SK-N-SH (cell line): Measurements from ENCODE around the gene OSBPL6. TPM values are rescaled to one million over a fixed set of nuclear protein-coding genes. Genes with fewer than 3 reads are reported as not detected.

ENCODE experiments used
- CTCF ChIA-PET: fragments of 300-600, 350-600 bp; formaldehyde crosslinking; extraction: SDS; loops from one replicate; lab custom pipeline; 2021; lab: Yijun Ruan, JAX
- POLR2A ChIA-PET: fragments of 350-600 bp; sonication (Branson Sonifier 250); formaldehyde crosslinking; extraction: SDS; loops from one replicate; lab custom pipeline; 2020; ENCODE audit warnings: antibody characterized with exemption, inconsistent platforms; lab: Yijun Ruan, JAX
- DNase-seq: peaks from one replicate; pipeline ENCODE4 v3.0.0; 2012
- H2AFZ ChIP-seq: fragments of 200-600 bp; sonication (generic); 2 replicates; pipeline ENCODE4 v1.8.1; 2016; ENCODE audit warnings: antibody characterized with exemption, mild to moderate bottlenecking, low read depth
- H3F3A ChIP-seq: fragments of 200-600 bp; sonication (generic); replicated peaks from 2 replicates; pipeline ENCODE3; 2016; ENCODE audit warnings: antibody characterized with exemption, mild to moderate bottlenecking; ENCODE audit not compliant: insufficient read depth
- H3K27ac ChIP-seq, 2 experiments: fragments of 200-500 bp in 1 of 2; fragments of 200-600 bp in 1 of 2; sonication (Bioruptor generic) in 1 of 2; sonication (generic), shearing (Covaris generic) in 1 of 2; 2 replicates each; pipeline versions ENCODE4 v1.5.1 to v1.6.1; 2014 to 2016; ENCODE audit warnings: low read depth in 2 of 2, inconsistent platforms in 1 of 2, low read length in 1 of 2, mild to moderate bottlenecking in 1 of 2, mixed read lengths in 1 of 2
- H3K27me3 ChIP-seq: fragments of 200-600 bp; sonication (generic), shearing (Covaris generic); 2 replicates; pipeline ENCODE4 v1.6.1; 2016; ENCODE audit warnings: mixed run types; ENCODE audit not compliant: insufficient read depth
- H3K36me3 ChIP-seq, 2 experiments: fragments of 200-500 bp in 1 of 2; fragments of 200-600 bp in 1 of 2; sonication (Bioruptor generic) in 1 of 2; sonication (generic) in 1 of 2; replicated peaks in 1 of 2; 2 replicates each; pipeline versions ENCODE3 to v1.5.1; 2014 to 2016; ENCODE audit warnings: low read length in 1 of 2, mild to moderate bottlenecking in 1 of 2; ENCODE audit not compliant: insufficient read depth in 2 of 2, control insufficient read depth in 1 of 2
- H3K4me1 ChIP-seq, 2 experiments: fragments of 200-500 bp in 1 of 2; fragments of 200-600 bp in 1 of 2; sonication (Bioruptor generic) in 1 of 2; sonication (generic), shearing (Covaris generic) in 1 of 2; 2 replicates each; pipeline versions ENCODE4 v1.5.1 to v1.6.1; 2014 to 2016; ENCODE audit warnings: low read depth in 1 of 2, low read length in 1 of 2, mixed run types in 1 of 2; ENCODE audit not compliant: insufficient read depth in 2 of 2, control insufficient read depth in 1 of 2
- H3K4me2 ChIP-seq: fragments of 200-600 bp; sonication (generic), shearing (Covaris generic); 2 replicates; pipeline ENCODE4 v1.6.1; 2017; ENCODE audit warnings: mixed run types
- H3K4me3 ChIP-seq, 2 experiments: fragments of 200-500 bp in 1 of 2; fragments of 200-600 bp in 1 of 2; sonication (Bioruptor generic) in 1 of 2; sonication (generic), shearing (Covaris generic) in 1 of 2; 2 replicates each; pipeline versions ENCODE4 v1.5.1 to v1.8.1; 2014 to 2016; ENCODE audit warnings: low read depth in 2 of 2, inconsistent platforms in 1 of 2, low read length in 1 of 2, mild to moderate bottlenecking in 1 of 2, mixed read lengths in 1 of 2, moderate library complexity in 1 of 2
- H3K79me2 ChIP-seq: fragments of 200-600 bp; sonication (generic); 2 replicates; pipeline ENCODE4 v1.8.1; 2017; ENCODE audit warnings: mild to moderate bottlenecking; ENCODE audit not compliant: insufficient read depth
- H3K9ac ChIP-seq: fragments of 200-600 bp; sonication (generic); 2 replicates; pipeline ENCODE4 v1.6.1; 2017; ENCODE audit warnings: mixed run types
- H3K9me2 ChIP-seq: fragments of 200-600 bp; sonication (generic); 2 replicates; pipeline ENCODE4 v1.6.1; 2017; ENCODE audit warnings: mixed run types
- H3K9me3 ChIP-seq: fragments of 200-600 bp; sonication (generic); 2 replicates; pipeline ENCODE4 v1.6.1; 2017; ENCODE audit warnings: mixed run types, mild to moderate bottlenecking, moderate library complexity
- H4K20me1 ChIP-seq: fragments of 200-600 bp; sonication (generic); 2 replicates; pipeline ENCODE4 v1.6.1; 2017; ENCODE audit warnings: mild to moderate bottlenecking, mixed run types; ENCODE audit not compliant: insufficient read depth
- CTCF ChIP-seq: fragments of 200-600 bp; sonication (generic); IDR thresholded peaks from 2 replicates; pipeline ENCODE4 v1.6.1; 2017; ENCODE audit warnings: antibody characterized with exemption, mild to moderate bottlenecking, moderate library complexity
- FOSL2 ChIP-seq: IDR thresholded peaks from 2 replicates; pipeline ENCODE4 v1.4.0; 2012; ENCODE audit warnings: low read depth, mild to moderate bottlenecking, moderate library complexity, borderline replicate concordance
- FOXM1 ChIP-seq: IDR thresholded peaks from 2 replicates; pipeline ENCODE4 v1.4.0; 2012; ENCODE audit warnings: low read depth, mild to moderate bottlenecking
- GATA2 ChIP-seq: sonication (generic); formaldehyde crosslinking; IDR thresholded peaks from 2 replicates; pipeline ENCODE4 v1.5.0; 2020; ENCODE audit warnings: mild to moderate bottlenecking, missing genetic modification reagents
- JUND ChIP-seq: IDR thresholded peaks from 2 replicates; pipeline ENCODE4 v1.4.0; 2012
- MEF2A ChIP-seq: IDR thresholded peaks from 2 replicates; pipeline ENCODE4 v1.4.0; 2012; ENCODE audit warnings: low read depth, borderline replicate concordance
- MXI1 ChIP-seq: IDR thresholded peaks from 2 replicates; pipeline ENCODE4 v1.6.1; 2012; ENCODE audit warnings: mild to moderate bottlenecking, low read depth, low read length, improper control_type of control experiment
- NRF1 ChIP-seq: IDR thresholded peaks from 2 replicates; pipeline ENCODE4 v1.6.1; 2012; ENCODE audit warnings: low read depth, mild to moderate bottlenecking, low read length
- POLR2AphosphoS5 ChIP-seq: IDR thresholded peaks from 2 replicates; pipeline ENCODE4 v1.6.1; 2012; ENCODE audit warnings: low read depth, low read length
- RAD21 ChIP-seq: IDR thresholded peaks from 2 replicates; pipeline ENCODE4 v1.6.1; 2012; ENCODE audit warnings: mild to moderate bottlenecking, low read length
- REST ChIP-seq: IDR thresholded peaks from 2 replicates; pipeline ENCODE4 v1.6.1; 2012; ENCODE audit warnings: mild to moderate bottlenecking, low read depth, low read length, moderate library complexity
- RFX5 ChIP-seq: IDR thresholded peaks from 2 replicates; pipeline ENCODE4 v1.6.1; 2012; ENCODE audit warnings: mild to moderate bottlenecking, improper control_type of control experiment, low read length
- SIN3A ChIP-seq: IDR thresholded peaks from 2 replicates; pipeline ENCODE4 v1.6.1; 2012; ENCODE audit warnings: low read depth, mild to moderate bottlenecking, low read length, moderate library complexity, borderline replicate concordance
- TEAD4 ChIP-seq: IDR thresholded peaks from 2 replicates; pipeline ENCODE4 v1.4.0; 2012; ENCODE audit warnings: mild to moderate bottlenecking, borderline replicate concordance; ENCODE audit not compliant: insufficient read depth
- USF2 ChIP-seq: fragments of 150-350 bp; IDR thresholded peaks from 2 replicates; pipeline ENCODE4 v1.6.1; 2017; ENCODE audit warnings: antibody characterized with exemption, low read length, low read depth, borderline replicate concordance
- WGBS: methylation state at CpG from one replicate; pipeline ENCODE4 v1.1.6; 2017; ENCODE audit warnings: low lambda C conversion rate; 5-methylcytosine and 5-hydroxymethylcytosine counted together
- polyA plus RNA-seq, 3 experiments: library from polyadenylated mRNA; depleted of rRNA; stranded (reverse); fragments of >200 nt; gene quantifications; 2 replicates each; pipeline ENCODE4 v1.2.3, GENCODE V29; 2012

OSBPL6 gene
- polyA plus RNA-seq, 1 of the 3 experiments (the other 2 are of a cell fraction): 2.7 TPM

GRCh38 chr2:178275600-178275999 lies 81.3 kb downstream of the OSBPL6 start:
- Histone ChIP-seq H3K79me2 (no peaks in the 10 kb centered on the region; the same call in 1 of the 2 replicates), H3K4me2 (no peak overlapping the region), H3K9ac (no peak overlapping the region), H3K36me3 (no peaks in the 10 kb centered on the region), H3K9me3 (no peaks in the 10 kb centered on the region), H3K4me1 (peaks cover 6 to 32% of the 10 kb centered on the region in 2 experiments; a peak in 3 of 4 replicates), H2AFZ (no peak overlapping the region), H4K20me1 (no peaks in the 10 kb centered on the region), H3K27ac (no peak overlapping the region), H3K4me3 (no peak overlapping the region), H3K27me3 (no peaks in the 10 kb centered on the region), H3K9me2 (no peaks in the 10 kb centered on the region), H3F3A (peaks cover 22% of the 10 kb centered on the region)
- TF ChIP-seq SIN3A (no peak), JUND (no peak), FOSL2 (no peak), FOXM1 (no peak), TEAD4 (no peak), USF2 (no peak), CTCF (no peak), POLR2AphosphoS5 (no peak), MXI1 (no peak), RFX5 (no peak), GATA2 (CRISPR knock-in tag) (no peak), RAD21 (no peak), NRF1 (no peak), MEF2A (no peak), REST (no peak)
- ChIA-PET CTCF (interaction anchor here (1.0 to 1.2 kb wide), 2 partner anchors 10 to 31 kb away, joined by 3 read pairs; no protein-coding TSS in a partner anchor), POLR2A (interaction anchor here (0.6 kb wide), 1 partner anchor 12 kb away, joined by 4 read pairs; no protein-coding TSS in a partner anchor)
- WGBS: 94% methylated on average over 5 of the region's 5 CpGs
- DNase-seq: no peak
